ENCODE measurements around the gene UQCR11.

GRCh38 chr19:1613808-1614570 lies 8.7 kb upstream of the UQCR11 start:
- TF ChIP-seq CTCF (IDR thresholded peaks at IDR 0.05) (no peak), POLR2A (IDR thresholded peaks at IDR 0.05) (no peak)

All from body of pancreas (tissue), 4 donors.